Ishikawa (cell line): ENCODE data around the gene SCN8A.

Experiments used
- CEBPB ChIP-seq: IDR thresholded peaks from 2 replicates; pipeline ENCODE4 v1.6.1; 2012
- CREB1 ChIP-seq: IDR thresholded peaks from 2 replicates; pipeline ENCODE4 v1.6.1; 2012; ENCODE audit warnings: low read depth
- EGR1 ChIP-seq: IDR thresholded peaks from 2 replicates; pipeline ENCODE4 v1.6.1; 2012
- EP300 ChIP-seq: IDR thresholded peaks from 2 replicates; pipeline ENCODE4 v1.6.1; 2012; ENCODE audit warnings: borderline replicate concordance
- FOXM1 ChIP-seq: IDR thresholded peaks from 2 replicates; pipeline ENCODE4 v1.6.1; 2012; ENCODE audit warnings: low read depth, borderline replicate concordance
- NFIC ChIP-seq: IDR thresholded peaks from 2 replicates; pipeline ENCODE4 v1.6.1; 2012
- RAD21 ChIP-seq: IDR thresholded peaks from 2 replicates; pipeline ENCODE4 v1.6.1; 2012; ENCODE audit warnings: low read depth
- TAF1 ChIP-seq: IDR thresholded peaks from 2 replicates; pipeline ENCODE4 v1.6.1; 2012; ENCODE audit warnings: low read depth, mild to moderate bottlenecking
- TCF12 ChIP-seq: IDR thresholded peaks from 2 replicates; pipeline ENCODE4 v1.6.1; 2012; ENCODE audit warnings: low read depth
- TEAD4 ChIP-seq: IDR thresholded peaks from 2 replicates; pipeline ENCODE4 v1.6.1; 2012
- YY1 ChIP-seq: IDR thresholded peaks from 2 replicates; pipeline ENCODE4 v1.6.1; 2012; ENCODE audit warnings: low read depth
- ZBTB7A ChIP-seq: IDR thresholded peaks from 2 replicates; pipeline ENCODE4 v1.6.1; 2012; ENCODE audit warnings: low read depth
- TF ChIP-seq, protein P1 (sequence below): IDR thresholded peaks from 2 replicates; pipeline ENCODE4 v1.6.1; 2012
- TF ChIP-seq, protein P2 (sequence below): IDR thresholded peaks from 2 replicates; pipeline ENCODE4 v1.6.1; 2012
- TF ChIP-seq, protein P3 (sequence below): IDR thresholded peaks from 2 replicates; pipeline ENCODE4 v1.6.1; 2012; ENCODE audit warnings: low read depth, mild to moderate bottlenecking

SCN8A gene

DNA sequence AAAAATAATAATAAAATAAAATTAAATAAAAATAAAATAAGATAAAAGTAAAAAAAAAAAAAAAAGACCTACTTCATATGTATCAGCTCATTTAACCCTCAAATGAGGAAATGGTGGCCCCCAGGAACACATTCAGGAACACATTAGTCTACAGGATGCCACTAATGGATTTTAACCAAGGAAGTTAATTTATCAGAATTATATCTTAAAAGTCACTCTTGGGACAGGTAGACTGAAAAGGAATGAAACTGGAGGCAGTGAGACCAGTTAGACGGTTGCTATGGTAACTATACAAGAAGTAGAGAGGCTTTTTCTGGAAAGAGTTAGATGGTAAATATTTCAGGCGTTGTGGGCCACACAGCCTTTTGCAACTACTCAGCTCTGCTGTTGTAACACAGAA, 54.9 kb downstream of the SCN8A start:
- TF ChIP-seq FOXM1 (no peak), ZBTB7A (no peak), TAF1 (no peak), TEAD4 (no peak), CREB1 (no peak), NFIC (no peak), EGR1 (no peak), RAD21 (no peak), TCF12 (no peak)
- TF ChIP-seq, protein P1, sequence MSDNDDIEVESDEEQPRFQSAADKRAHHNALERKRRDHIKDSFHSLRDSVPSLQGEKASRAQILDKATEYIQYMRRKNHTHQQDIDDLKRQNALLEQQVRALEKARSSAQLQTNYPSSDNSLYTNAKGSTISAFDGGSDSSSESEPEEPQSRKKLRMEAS: no peak
- TF ChIP-seq, protein P2, sequence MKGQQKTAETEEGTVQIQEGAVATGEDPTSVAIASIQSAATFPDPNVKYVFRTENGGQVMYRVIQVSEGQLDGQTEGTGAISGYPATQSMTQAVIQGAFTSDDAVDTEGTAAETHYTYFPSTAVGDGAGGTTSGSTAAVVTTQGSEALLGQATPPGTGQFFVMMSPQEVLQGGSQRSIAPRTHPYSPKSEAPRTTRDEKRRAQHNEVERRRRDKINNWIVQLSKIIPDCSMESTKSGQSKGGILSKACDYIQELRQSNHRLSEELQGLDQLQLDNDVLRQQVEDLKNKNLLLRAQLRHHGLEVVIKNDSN: no peak

DNA sequence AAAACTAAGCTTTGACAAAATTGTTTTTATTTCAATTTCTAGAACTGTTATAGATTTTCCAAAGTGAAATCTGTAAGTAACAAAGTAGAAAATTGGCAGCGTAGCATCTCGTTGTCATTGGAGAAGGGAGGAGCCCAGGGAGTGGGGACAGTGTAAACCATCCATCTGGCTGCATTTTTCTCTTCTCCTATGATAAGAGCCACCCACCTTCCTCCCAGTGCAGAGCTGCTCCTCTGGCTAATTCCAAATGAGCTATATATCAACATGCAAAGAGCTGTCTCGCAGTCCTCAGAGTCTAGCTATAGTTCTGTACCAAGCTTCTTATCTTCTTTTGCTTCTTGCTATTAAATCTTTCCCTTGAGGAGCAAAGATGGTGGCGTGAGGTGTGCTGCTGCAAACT, 56.6 kb downstream of the SCN8A start:
- no peak for TF ChIP-seq TAF1
- TF ChIP-seq, protein P1: no peak
- TF ChIP-seq FOXM1: no peak
- TF ChIP-seq CEBPB: no peak
- no peak for TF ChIP-seq CREB1
- no peak for TF ChIP-seq EGR1
- TF ChIP-seq RAD21: no peak
- no peak for TF ChIP-seq TCF12

DNA sequence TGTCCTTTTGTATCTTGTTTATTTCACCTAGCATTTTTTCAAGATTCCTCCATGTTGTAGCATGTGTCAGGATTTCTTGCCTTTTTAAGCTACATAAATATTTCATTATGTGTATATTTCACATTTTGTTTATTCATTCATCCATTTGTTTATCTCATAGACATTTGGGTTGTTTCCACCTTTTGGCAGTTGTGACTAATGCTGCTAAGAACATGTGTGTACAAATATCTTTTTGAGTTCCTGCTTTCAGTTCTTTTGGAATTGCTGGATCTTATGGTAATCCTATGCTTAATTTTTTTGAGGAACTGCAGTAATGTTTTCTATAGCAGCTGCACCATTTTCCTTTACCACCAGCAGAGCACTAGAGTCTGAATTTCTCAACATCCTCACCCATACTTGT, 62.4 kb downstream of the SCN8A start:
- TF ChIP-seq EGR1: no peak
- TF ChIP-seq EP300: no peak
- no peak for TF ChIP-seq FOXM1
- TF ChIP-seq RAD21: no peak

DNA sequence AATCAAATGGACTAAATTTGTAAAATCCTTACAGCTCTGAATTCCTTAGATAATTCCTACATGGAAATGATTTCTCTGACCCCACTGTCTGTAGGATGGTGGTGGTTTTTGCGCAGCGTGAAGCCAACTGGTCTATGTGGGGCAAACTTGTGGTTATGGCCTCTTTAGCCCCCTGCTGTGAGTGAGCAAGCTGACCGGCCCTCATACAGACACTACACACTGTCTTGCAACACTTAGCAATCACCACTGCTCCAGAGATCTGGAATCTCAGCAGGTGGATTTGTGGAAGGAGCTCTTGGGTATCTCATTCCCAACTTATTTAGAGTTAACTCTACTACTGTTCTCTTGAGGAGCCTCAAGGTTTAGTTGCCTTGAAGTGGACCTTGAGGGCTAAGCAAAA, 70.2 kb downstream of the SCN8A start:
- no peak for TF ChIP-seq RAD21
- no peak for TF ChIP-seq NFIC
- TF ChIP-seq FOXM1: no peak
- TF ChIP-seq, protein P2: no peak
- TF ChIP-seq CEBPB: no peak
- TF ChIP-seq, protein P1: no peak
- TF ChIP-seq TCF12: no peak
- no peak for TF ChIP-seq ZBTB7A
- TF ChIP-seq EP300: no peak

DNA sequence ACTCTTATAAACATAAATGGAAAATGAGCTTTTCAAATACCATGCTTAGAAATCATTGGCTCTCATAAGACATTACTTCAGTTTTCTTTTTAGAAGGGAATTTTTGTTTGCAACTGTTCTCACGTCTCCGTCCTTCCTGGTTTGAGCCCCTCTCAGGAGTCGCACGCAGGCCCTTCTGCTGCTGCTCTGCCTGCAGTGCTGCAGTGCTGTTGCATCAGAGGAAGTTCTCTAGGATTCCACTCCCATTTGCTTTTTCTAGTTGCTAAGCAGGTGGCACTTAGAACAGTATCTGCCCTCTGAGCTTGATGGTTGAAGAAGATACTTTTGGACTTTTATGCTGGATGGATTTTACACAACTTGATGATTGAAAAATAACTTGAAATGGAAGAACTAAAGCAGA, 70.8 kb downstream of the SCN8A start:
- no peak for TF ChIP-seq EP300
- no peak for TF ChIP-seq CEBPB
- TF ChIP-seq FOXM1: no peak
- no peak for TF ChIP-seq ZBTB7A
- TF ChIP-seq TAF1: no peak
- TF ChIP-seq, protein P1: no peak
- no peak for TF ChIP-seq RAD21
- no peak for TF ChIP-seq YY1
- no peak for TF ChIP-seq EGR1
- TF ChIP-seq, protein P3, sequence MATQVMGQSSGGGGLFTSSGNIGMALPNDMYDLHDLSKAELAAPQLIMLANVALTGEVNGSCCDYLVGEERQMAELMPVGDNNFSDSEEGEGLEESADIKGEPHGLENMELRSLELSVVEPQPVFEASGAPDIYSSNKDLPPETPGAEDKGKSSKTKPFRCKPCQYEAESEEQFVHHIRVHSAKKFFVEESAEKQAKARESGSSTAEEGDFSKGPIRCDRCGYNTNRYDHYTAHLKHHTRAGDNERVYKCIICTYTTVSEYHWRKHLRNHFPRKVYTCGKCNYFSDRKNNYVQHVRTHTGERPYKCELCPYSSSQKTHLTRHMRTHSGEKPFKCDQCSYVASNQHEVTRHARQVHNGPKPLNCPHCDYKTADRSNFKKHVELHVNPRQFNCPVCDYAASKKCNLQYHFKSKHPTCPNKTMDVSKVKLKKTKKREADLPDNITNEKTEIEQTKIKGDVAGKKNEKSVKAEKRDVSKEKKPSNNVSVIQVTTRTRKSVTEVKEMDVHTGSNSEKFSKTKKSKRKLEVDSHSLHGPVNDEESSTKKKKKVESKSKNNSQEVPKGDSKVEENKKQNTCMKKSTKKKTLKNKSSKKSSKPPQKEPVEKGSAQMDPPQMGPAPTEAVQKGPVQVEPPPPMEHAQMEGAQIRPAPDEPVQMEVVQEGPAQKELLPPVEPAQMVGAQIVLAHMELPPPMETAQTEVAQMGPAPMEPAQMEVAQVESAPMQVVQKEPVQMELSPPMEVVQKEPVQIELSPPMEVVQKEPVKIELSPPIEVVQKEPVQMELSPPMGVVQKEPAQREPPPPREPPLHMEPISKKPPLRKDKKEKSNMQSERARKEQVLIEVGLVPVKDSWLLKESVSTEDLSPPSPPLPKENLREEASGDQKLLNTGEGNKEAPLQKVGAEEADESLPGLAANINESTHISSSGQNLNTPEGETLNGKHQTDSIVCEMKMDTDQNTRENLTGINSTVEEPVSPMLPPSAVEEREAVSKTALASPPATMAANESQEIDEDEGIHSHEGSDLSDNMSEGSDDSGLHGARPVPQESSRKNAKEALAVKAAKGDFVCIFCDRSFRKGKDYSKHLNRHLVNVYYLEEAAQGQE: no peak
- no peak for TF ChIP-seq TEAD4
- TF ChIP-seq CREB1: no peak
- no peak for TF ChIP-seq NFIC
- TF ChIP-seq, protein P2: no peak
- TF ChIP-seq TCF12: no peak

DNA sequence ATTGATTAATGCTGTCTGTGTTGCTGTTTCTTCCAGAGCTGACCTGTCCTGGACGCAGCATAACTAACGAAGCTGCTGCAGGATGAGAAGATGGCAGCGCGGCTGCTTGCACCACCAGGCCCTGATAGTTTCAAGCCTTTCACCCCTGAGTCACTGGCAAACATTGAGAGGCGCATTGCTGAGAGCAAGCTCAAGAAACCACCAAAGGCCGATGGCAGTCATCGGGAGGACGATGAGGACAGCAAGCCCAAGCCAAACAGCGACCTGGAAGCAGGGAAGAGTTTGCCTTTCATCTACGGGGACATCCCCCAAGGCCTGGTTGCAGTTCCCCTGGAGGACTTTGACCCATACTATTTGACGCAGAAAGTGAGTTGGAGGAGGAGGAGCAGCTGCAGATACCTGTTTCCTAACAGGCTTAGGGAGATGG, 71.7 kb downstream of the SCN8A start:
- TF ChIP-seq EP300 (no peak), ZBTB7A (no peak), CREB1 (no peak), EGR1 (no peak), TAF1 (no peak), FOXM1 (no peak), NFIC (no peak), RAD21 (no peak), TCF12 (no peak), YY1 (no peak), CEBPB (no peak), TEAD4 (no peak)
- TF ChIP-seq, protein P2: no peak
- TF ChIP-seq, protein P3: no peak
- TF ChIP-seq, protein P1: no peak
